Measurements from ENCODE around the gene PPIF.

PPIF gene

GRCh38 chr10:79375321-79376077, 28.2 kb downstream of the PPIF start:
- CTCF ChIA-PET = interaction anchor here (0.7 to 1.1 kb wide), 2 partner anchors 12 to 92 kb away, joined by 4 to 11 read pairs; no protein-coding TSS in a partner anchor
- no peak for DNase-seq (ENCODE audit: low spot score)
- POLR2A ChIA-PET (ENCODE audit: low non-redundant PET) = no interaction called here
- H3K27ac ChIP-seq = no peak overlapping the region
- TF ChIP-seq, protein P1, sequence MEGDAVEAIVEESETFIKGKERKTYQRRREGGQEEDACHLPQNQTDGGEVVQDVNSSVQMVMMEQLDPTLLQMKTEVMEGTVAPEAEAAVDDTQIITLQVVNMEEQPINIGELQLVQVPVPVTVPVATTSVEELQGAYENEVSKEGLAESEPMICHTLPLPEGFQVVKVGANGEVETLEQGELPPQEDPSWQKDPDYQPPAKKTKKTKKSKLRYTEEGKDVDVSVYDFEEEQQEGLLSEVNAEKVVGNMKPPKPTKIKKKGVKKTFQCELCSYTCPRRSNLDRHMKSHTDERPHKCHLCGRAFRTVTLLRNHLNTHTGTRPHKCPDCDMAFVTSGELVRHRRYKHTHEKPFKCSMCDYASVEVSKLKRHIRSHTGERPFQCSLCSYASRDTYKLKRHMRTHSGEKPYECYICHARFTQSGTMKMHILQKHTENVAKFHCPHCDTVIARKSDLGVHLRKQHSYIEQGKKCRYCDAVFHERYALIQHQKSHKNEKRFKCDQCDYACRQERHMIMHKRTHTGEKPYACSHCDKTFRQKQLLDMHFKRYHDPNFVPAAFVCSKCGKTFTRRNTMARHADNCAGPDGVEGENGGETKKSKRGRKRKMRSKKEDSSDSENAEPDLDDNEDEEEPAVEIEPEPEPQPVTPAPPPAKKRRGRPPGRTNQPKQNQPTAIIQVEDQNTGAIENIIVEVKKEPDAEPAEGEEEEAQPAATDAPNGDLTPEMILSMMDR (conservative IDR thresholded peaks at IDR 0.05; ENCODE audit: low read depth) = no peak

GRCh38 chr10:79376078-79376628, 28.9 kb downstream of the PPIF start:
- POLR2A ChIA-PET (ENCODE audit: low non-redundant PET) = no interaction called here
- no peak overlapping the region for H3K27ac ChIP-seq
- TF ChIP-seq, protein P1 (conservative IDR thresholded peaks at IDR 0.05; ENCODE audit: low read depth) = no peak
- CTCF ChIA-PET = interaction anchor here (0.7 kb wide), 1 partner anchor 92 kb away, joined by 4 read pairs; no protein-coding TSS in a partner anchor
- DNase-seq (ENCODE audit: low spot score) = no peak

DNA sequence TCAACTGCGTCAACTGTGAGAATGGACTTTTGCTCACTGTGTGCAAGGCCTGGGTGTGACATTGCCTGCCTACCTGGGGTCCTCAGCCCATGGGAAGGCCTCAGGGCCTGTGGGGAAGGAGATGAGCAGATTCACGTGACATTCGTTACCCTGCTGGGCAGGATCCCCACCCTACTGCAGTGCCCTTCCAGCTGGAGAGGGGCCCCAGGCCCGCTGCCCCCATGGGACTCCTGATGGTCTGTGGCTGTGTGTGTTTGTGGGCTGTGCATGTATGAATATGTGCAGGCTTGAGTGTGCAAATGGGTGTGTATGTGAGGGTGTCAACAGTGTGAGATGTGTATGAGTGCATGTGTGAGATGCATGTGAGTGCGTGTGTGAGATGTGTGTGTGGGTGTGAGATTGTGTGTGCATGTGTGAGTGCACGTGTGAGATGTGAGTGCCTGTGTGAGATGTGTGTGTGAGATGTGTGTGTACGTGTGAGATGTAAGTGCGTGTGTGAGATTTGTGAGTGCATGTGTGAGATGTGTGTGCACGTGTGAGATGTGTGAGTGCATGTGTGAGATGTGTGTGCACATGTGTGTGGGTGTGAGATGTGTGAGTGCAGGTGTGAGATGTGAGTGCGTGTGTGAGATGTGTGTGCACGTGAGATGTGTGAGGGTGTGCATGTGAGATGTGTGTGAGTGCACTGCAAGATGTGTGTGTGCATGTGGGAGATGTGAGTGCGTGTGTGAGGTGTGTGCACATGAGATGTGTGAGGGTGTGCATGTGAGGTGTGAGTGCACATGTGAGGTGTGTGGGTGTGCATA, 29.7 kb downstream of the PPIF start:
- POLR2A ChIA-PET (ENCODE audit: low non-redundant PET) = no interaction called here
- no peak for DNase-seq (ENCODE audit: low spot score)
- CTCF ChIA-PET = no interaction called here
- TF ChIP-seq, protein P1 (conservative IDR thresholded peaks at IDR 0.05; ENCODE audit: low read depth) = no peak
- H3K27ac ChIP-seq = no peak overlapping the region

DNA sequence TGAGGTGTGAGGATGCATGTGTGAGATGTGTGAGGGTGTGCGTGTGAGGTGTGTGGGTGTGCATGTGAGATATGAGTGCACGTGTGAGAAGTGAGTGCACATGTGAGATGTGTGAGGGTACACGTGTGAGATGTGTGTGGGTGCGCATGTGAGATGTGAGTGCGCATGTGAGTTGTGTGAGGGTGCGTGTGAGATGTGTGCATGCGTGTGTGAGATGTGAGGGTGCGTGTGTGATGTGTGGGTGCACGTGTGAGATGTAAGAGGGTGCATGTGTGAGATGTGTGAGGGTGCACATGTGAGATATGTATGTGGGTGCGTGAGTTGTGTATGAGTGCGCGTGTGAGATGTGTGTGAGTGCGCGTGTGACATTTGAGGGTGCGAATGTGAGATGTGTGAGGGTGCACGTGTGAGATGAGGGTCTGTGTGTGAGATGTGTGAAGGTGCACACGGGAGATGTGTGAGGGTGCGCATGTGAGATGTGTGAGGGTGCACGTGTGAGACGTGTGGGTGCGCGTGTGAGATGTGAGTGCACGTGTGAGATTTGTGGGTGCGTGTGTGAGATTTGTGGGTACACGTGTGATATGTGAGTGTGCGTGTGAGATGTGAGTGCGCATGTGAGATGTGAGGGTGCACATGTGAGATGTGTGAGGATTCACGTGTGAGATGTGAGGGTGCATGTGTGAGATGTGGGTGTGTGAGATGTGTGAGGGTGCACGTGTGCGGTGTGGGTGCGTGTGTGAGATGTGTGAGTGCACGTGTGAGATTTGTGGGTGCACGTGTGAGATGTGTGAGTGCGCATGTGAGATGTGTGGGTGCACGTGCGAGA, 30.5 kb downstream of the PPIF start:
- ChIA-PET POLR2A (ENCODE audit: low non-redundant PET) (no interaction called here), CTCF (interaction anchor here (0.6 kb wide), 1 partner anchor 798 kb away, joined by 4 read pairs; no protein-coding TSS in a partner anchor)
- DNase-seq (ENCODE audit: low spot score) = no peak
- TF ChIP-seq, protein P1 (conservative IDR thresholded peaks at IDR 0.05; ENCODE audit: low read depth) = no peak
- no peak overlapping the region for H3K27ac ChIP-seq

DNA sequence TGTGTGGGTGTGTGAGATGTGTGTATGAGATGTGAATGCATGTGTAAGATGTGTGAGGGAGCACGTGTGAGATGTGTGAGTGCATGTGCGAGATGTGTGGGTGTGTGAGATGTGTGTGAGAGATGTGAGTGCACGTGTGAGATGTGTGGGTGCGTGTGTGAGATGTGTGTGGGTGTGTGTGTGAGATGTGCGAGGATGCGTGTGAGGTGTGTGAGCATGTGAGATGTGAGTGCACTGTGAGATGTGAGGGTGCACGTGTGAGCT, 31.0 kb downstream of the PPIF start:
- H3K27ac ChIP-seq = no peak overlapping the region
- DNase-seq (ENCODE audit: low spot score) = no peak
- TF ChIP-seq, protein P1 (conservative IDR thresholded peaks at IDR 0.05; ENCODE audit: low read depth) = no peak
- CTCF ChIA-PET = interaction anchor here (0.6 kb wide), 1 partner anchor 797 kb away, joined by 4 read pairs; no protein-coding TSS in a partner anchor
- POLR2A ChIA-PET (ENCODE audit: low non-redundant PET) = no interaction called here
